Measurements from ENCODE around the gene WDR53.
"Not testable (repeated sequence)": the region's sequence is repeated elsewhere in the genome, so short reads cannot be mapped to it uniquely, and the experiment has no call there.

WDR53 gene

GRCh38 chr3:196600359-196600758 lies 32.0 kb upstream of the WDR53 start:
- Histone ChIP-seq H3K27ac (ENCODE audit: low read length) (no peak overlapping the region), H3K27me3 (ENCODE audit: control insufficient read depth in 1 of 2, insufficient read depth in 2 of 2, low read length in 2 of 2) (peaks cover 0 to 8% of the 10 kb centered on the region in 2 donors), H3K9me3 (ENCODE audit: control insufficient read depth in 2 of 2, low read length in 2 of 2) (no peaks in the 10 kb centered on the region), H3K4me1 (ENCODE audit: control insufficient read depth, insufficient read depth, low read length) (peaks cover 14% of the 10 kb centered on the region), H3K36me3 (ENCODE audit: control insufficient read depth in 2 of 2, insufficient read depth in 2 of 2, low read length in 2 of 2) (no peaks in the 10 kb centered on the region), H3K4me3 (ENCODE audit: low read length in 2 of 2) (no peak overlapping the region), H3K9ac (ENCODE audit: low read length in 2 of 2) (no peak overlapping the region)

- no peak overlapping the region for H3K9ac ChIP-seq (ENCODE audit: low read length in 2 of 2)
- no peaks in the 10 kb centered on the region for H3K36me3 ChIP-seq (ENCODE audit: control insufficient read depth in 2 of 2, insufficient read depth in 2 of 2, low read length in 2 of 2)
- H3K4me1 ChIP-seq (ENCODE audit: control insufficient read depth, insufficient read depth, low read length) = peaks cover 14% of the 10 kb centered on the region
- H3K4me3 ChIP-seq (ENCODE audit: low read length in 2 of 2) = no peak overlapping the region
- H3K9me3 ChIP-seq (ENCODE audit: control insufficient read depth in 2 of 2, low read length in 2 of 2) = no peaks in the 10 kb centered on the region
- no peak overlapping the region for H3K27ac ChIP-seq (ENCODE audit: low read length)
- peaks cover 0 to 8% of the 10 kb centered on the region in 2 donors for H3K27me3 ChIP-seq (ENCODE audit: control insufficient read depth in 1 of 2, insufficient read depth in 2 of 2, low read length in 2 of 2)
Measured at GRCh38 chr3:196599734-196600128, 31.4 kb upstream of the WDR53 start.

GRCh38 chr3:196597971-196598733 lies 29.8 kb upstream of the WDR53 start:
- H3K9ac ChIP-seq (ENCODE audit: low read length in 2 of 2); H3K27ac ChIP-seq (ENCODE audit: low read length); H3K36me3 ChIP-seq (ENCODE audit: control insufficient read depth in 2 of 2, insufficient read depth in 2 of 2, low read length in 2 of 2); H3K9me3 ChIP-seq (ENCODE audit: control insufficient read depth in 2 of 2, low read length in 2 of 2); H3K27me3 ChIP-seq (ENCODE audit: control insufficient read depth in 1 of 2, insufficient read depth in 2 of 2, low read length in 2 of 2): not testable (repeated sequence)
- Histone ChIP-seq H3K4me1 (ENCODE audit: control insufficient read depth, insufficient read depth, low read length) (peaks cover 14% of the 10 kb centered on the region), H3K4me3 (ENCODE audit: low read length in 2 of 2) (peak overlapping the region; percentile 58 to 65)

GRCh38 chr3:196596355-196596754 lies 28.0 kb upstream of the WDR53 start:
- Histone ChIP-seq H3K9ac (ENCODE audit: low read length in 2 of 2) (peak overlapping the region in 1 of 2 donors; percentile 29), H3K9me3 (ENCODE audit: control insufficient read depth in 2 of 2, low read length in 2 of 2) (no peaks in the 10 kb centered on the region), H3K4me1 (ENCODE audit: control insufficient read depth, insufficient read depth, low read length) (peaks cover 14% of the 10 kb centered on the region), H3K4me3 (ENCODE audit: low read length in 2 of 2) (peak overlapping the region; percentile 9 to 35), H3K27ac (ENCODE audit: low read length) (no peak overlapping the region), H3K36me3 (ENCODE audit: control insufficient read depth in 2 of 2, insufficient read depth in 2 of 2, low read length in 2 of 2) (no peaks in the 10 kb centered on the region), H3K27me3 (ENCODE audit: control insufficient read depth in 1 of 2, insufficient read depth in 2 of 2, low read length in 2 of 2) (peaks cover 0 to 4% of the 10 kb centered on the region in 2 donors)

- no peak overlapping the region for H3K9ac ChIP-seq (ENCODE audit: low read length in 2 of 2)
- no peaks in the 10 kb centered on the region for H3K36me3 ChIP-seq (ENCODE audit: control insufficient read depth in 2 of 2, insufficient read depth in 2 of 2, low read length in 2 of 2)
- H3K4me3 ChIP-seq (ENCODE audit: low read length in 2 of 2) = no peak overlapping the region
- no peaks in the 10 kb centered on the region for H3K4me1 ChIP-seq (ENCODE audit: control insufficient read depth, insufficient read depth, low read length)
- no peak overlapping the region for H3K27ac ChIP-seq (ENCODE audit: low read length)
- H3K9me3 ChIP-seq (ENCODE audit: control insufficient read depth in 2 of 2, low read length in 2 of 2) = no peaks in the 10 kb centered on the region
- peaks cover 0 to 2% of the 10 kb centered on the region in 2 donors for H3K27me3 ChIP-seq (ENCODE audit: control insufficient read depth in 1 of 2, insufficient read depth in 2 of 2, low read length in 2 of 2)
Measured at GRCh38 chr3:196590279-196590678, 21.9 kb upstream of the WDR53 start.

GRCh38 chr3:196585044-196585757 lies 16.8 kb upstream of the WDR53 start:
- Histone ChIP-seq H3K9ac (ENCODE audit: low read length in 2 of 2) (no peak overlapping the region), H3K4me3 (ENCODE audit: low read length in 2 of 2) (no peak overlapping the region), H3K36me3 (ENCODE audit: control insufficient read depth in 2 of 2, insufficient read depth in 2 of 2, low read length in 2 of 2) (peaks cover 3 to 9% of the 10 kb centered on the region in 2 donors), H3K27me3 (ENCODE audit: control insufficient read depth in 1 of 2, insufficient read depth in 2 of 2, low read length in 2 of 2) (no peaks in the 10 kb centered on the region), H3K27ac (ENCODE audit: low read length) (no peak overlapping the region), H3K9me3 (ENCODE audit: control insufficient read depth in 2 of 2, low read length in 2 of 2) (no peaks in the 10 kb centered on the region), H3K4me1 (ENCODE audit: control insufficient read depth, insufficient read depth, low read length) (no peaks in the 10 kb centered on the region)

GRCh38 chr3:196572389-196572788 lies 4.0 kb upstream of the WDR53 start:
- Histone ChIP-seq H3K9me3 (ENCODE audit: control insufficient read depth in 2 of 2, low read length in 2 of 2) (no peaks in the 10 kb centered on the region), H3K4me3 (ENCODE audit: low read length in 2 of 2) (no peak overlapping the region), H3K4me1 (ENCODE audit: control insufficient read depth, insufficient read depth, low read length) (peaks cover 18% of the 10 kb centered on the region), H3K36me3 (ENCODE audit: control insufficient read depth in 2 of 2, insufficient read depth in 2 of 2, low read length in 2 of 2) (peaks cover under 1% of the 10 kb centered on the region in 2 donors), H3K27ac (ENCODE audit: low read length) (no peak overlapping the region), H3K27me3 (ENCODE audit: control insufficient read depth in 1 of 2, insufficient read depth in 2 of 2, low read length in 2 of 2) (no peaks in the 10 kb centered on the region), H3K9ac (ENCODE audit: low read length in 2 of 2) (no peak overlapping the region)

GRCh38 chr3:196570332-196570731 lies 2.0 kb upstream of the WDR53 start:
- not testable (repeated sequence) for H3K36me3 ChIP-seq (ENCODE audit: control insufficient read depth in 2 of 2, insufficient read depth in 2 of 2, low read length in 2 of 2); H3K9me3 ChIP-seq (ENCODE audit: control insufficient read depth in 2 of 2, low read length in 2 of 2); H3K9ac ChIP-seq (ENCODE audit: low read length in 2 of 2); H3K27me3 ChIP-seq (ENCODE audit: control insufficient read depth in 1 of 2, insufficient read depth in 2 of 2, low read length in 2 of 2); H3K27ac ChIP-seq (ENCODE audit: low read length); H3K4me3 ChIP-seq (ENCODE audit: low read length in 2 of 2)
- H3K4me1 ChIP-seq (ENCODE audit: control insufficient read depth, insufficient read depth, low read length) = peaks cover 18% of the 10 kb centered on the region

- H3K9ac ChIP-seq (ENCODE audit: low read length in 2 of 2) = peak overlapping the region; percentile 65 to 80
- H3K9me3 ChIP-seq (ENCODE audit: control insufficient read depth in 2 of 2, low read length in 2 of 2) = no peaks in the 10 kb centered on the region
- H3K4me1 ChIP-seq (ENCODE audit: control insufficient read depth, insufficient read depth, low read length) = peaks cover 18% of the 10 kb centered on the region
- peak overlapping the region; percentile 64 for H3K27ac ChIP-seq (ENCODE audit: low read length)
- peak overlapping the region; percentile 72 to 100 for H3K4me3 ChIP-seq (ENCODE audit: low read length in 2 of 2)
- H3K27me3 ChIP-seq (ENCODE audit: control insufficient read depth in 1 of 2, insufficient read depth in 2 of 2, low read length in 2 of 2) = no peaks in the 10 kb centered on the region
- H3K36me3 ChIP-seq (ENCODE audit: control insufficient read depth in 2 of 2, insufficient read depth in 2 of 2, low read length in 2 of 2) = peaks cover 0 to 2% of the 10 kb centered on the region in 2 donors
Measured at GRCh38 chr3:196569003-196569516, 706 bp upstream of the WDR53 start.

- Histone ChIP-seq H3K27me3 (ENCODE audit: control insufficient read depth in 1 of 2, insufficient read depth in 2 of 2, low read length in 2 of 2) (no peaks in the 10 kb centered on the region), H3K4me1 (ENCODE audit: control insufficient read depth, insufficient read depth, low read length) (peaks cover 7% of the 10 kb centered on the region), H3K36me3 (ENCODE audit: control insufficient read depth in 2 of 2, insufficient read depth in 2 of 2, low read length in 2 of 2) (peaks cover 3 to 8% of the 10 kb centered on the region in 2 donors), H3K9ac (ENCODE audit: low read length in 2 of 2) (no peak overlapping the region), H3K4me3 (ENCODE audit: low read length in 2 of 2) (no peak overlapping the region), H3K9me3 (ENCODE audit: control insufficient read depth in 2 of 2, low read length in 2 of 2) (no peaks in the 10 kb centered on the region), H3K27ac (ENCODE audit: low read length) (no peak overlapping the region)
Measured at GRCh38 chr3:196563721-196564225, 4.6 kb downstream of the WDR53 start.

Data from stomach smooth muscle (tissue), 2 donors.